ENCODE measurements around the gene ROBO2. TPM values are rescaled to one million over a fixed set of nuclear protein-coding genes. Genes with fewer than 3 reads are reported as not detected.

Gene ROBO2
- total RNA-seq, 1 donor from 2014 or later: 22.7 TPM

DNA sequence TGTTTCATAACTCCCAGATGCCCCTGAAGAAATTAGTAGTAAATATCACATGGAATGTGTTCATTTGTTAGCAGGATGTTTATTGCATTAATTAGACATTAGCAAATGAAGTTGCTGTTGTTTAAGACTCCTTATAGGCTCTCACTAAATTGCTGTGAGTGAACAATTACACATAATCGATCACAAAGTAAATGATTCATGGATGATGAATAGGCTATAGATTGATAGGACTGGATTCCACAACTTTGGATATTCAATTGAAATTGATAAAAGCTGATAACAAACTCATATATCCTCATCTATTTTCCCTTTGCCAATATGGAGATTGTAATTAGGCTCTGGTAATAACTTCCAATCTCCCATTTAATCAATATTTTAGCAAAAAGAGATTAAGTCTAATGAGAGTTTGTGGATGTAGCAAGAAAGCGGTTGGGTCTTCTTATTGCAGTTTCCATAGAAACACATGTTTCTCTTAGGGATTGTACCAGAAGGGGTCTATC, 555.5 kb downstream of the ROBO2 start:
- Mint-ChIP-seq H3K9me3 (no peaks in the 10 kb centered on the region), H3K4me3 (no peak overlapping the region), H3K4me1 (ENCODE audit: unreplicated experiment) (no peaks in the 10 kb centered on the region), H3K36me3 (no peaks in the 10 kb centered on the region), H3K27ac (no peak overlapping the region), H3K27me3 (no peaks in the 10 kb centered on the region)
- TF ChIP-seq, protein P1, sequence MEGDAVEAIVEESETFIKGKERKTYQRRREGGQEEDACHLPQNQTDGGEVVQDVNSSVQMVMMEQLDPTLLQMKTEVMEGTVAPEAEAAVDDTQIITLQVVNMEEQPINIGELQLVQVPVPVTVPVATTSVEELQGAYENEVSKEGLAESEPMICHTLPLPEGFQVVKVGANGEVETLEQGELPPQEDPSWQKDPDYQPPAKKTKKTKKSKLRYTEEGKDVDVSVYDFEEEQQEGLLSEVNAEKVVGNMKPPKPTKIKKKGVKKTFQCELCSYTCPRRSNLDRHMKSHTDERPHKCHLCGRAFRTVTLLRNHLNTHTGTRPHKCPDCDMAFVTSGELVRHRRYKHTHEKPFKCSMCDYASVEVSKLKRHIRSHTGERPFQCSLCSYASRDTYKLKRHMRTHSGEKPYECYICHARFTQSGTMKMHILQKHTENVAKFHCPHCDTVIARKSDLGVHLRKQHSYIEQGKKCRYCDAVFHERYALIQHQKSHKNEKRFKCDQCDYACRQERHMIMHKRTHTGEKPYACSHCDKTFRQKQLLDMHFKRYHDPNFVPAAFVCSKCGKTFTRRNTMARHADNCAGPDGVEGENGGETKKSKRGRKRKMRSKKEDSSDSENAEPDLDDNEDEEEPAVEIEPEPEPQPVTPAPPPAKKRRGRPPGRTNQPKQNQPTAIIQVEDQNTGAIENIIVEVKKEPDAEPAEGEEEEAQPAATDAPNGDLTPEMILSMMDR (conservative IDR thresholded peaks at IDR 0.05): no peak
- DNase-seq (ENCODE audit: extremely low spot score, unreplicated experiment): no peak

DNA sequence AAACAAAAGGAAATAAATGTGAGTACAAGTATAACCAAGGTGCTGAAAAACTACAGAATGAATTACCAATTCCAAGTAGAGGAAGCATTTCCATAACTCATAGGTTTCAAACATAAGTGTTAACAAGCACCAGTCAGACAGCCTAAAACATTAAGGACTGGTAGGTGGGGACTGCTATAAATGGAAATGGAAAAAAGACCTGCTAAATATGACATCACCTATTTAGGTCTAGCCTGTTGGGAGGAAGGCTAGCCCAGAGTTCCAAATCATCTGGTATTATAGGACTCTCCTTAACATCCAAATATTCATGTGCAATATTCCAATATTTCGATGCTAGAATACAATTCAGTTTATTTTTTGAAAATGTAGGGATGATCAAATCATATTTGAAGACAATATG, 560.0 kb downstream of the ROBO2 start:
- DNase-seq (ENCODE audit: extremely low spot score, unreplicated experiment): no peak
- H3K9me3 Mint-ChIP-seq: peaks cover 4% of the 10 kb centered on the region
- peaks cover 3% of the 10 kb centered on the region for H3K36me3 Mint-ChIP-seq
- no peaks in the 10 kb centered on the region for H3K27me3 Mint-ChIP-seq
- no peak overlapping the region for H3K27ac Mint-ChIP-seq
- no peaks in the 10 kb centered on the region for H3K4me1 Mint-ChIP-seq (ENCODE audit: unreplicated experiment)
- TF ChIP-seq, protein P1 (conservative IDR thresholded peaks at IDR 0.05): no peak
- no peak overlapping the region for H3K4me3 Mint-ChIP-seq

DNA sequence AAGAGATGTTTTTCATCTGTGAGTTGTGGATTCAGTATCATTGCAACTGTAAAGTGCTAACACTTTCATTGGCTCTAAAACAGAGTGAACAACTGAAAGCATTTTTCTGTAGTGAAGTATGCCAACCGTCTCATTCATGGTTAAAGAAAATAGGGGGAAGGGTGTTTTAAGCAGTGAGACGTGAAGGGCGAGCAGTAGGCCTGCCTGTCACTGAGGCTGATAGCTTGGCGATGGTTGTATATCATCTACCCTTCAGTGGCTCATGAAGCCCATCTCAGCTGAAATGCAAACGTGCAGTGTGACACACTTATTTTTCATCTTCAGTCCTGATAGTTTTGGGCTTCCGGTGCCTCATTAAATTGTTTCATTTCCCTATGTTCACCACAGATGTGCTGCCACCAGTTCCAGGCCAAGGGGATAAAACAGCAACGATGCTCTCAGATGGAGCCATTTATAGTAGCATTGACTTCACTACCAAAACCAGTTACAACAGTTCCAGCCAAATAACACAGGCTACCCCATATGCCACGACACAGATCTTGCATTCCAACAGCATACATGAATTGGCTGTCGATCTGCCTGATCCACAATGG, 562.0 kb downstream of the ROBO2 start:
- peaks cover 4% of the 10 kb centered on the region for H3K9me3 Mint-ChIP-seq
- H3K36me3 Mint-ChIP-seq: peaks cover 3% of the 10 kb centered on the region
- no peak overlapping the region for H3K27ac Mint-ChIP-seq
- H3K4me3 Mint-ChIP-seq: no peak overlapping the region
- no peak for DNase-seq (ENCODE audit: extremely low spot score, unreplicated experiment)
- TF ChIP-seq, protein P1 (conservative IDR thresholded peaks at IDR 0.05): no peak
- no peaks in the 10 kb centered on the region for H3K27me3 Mint-ChIP-seq
- no peaks in the 10 kb centered on the region for H3K4me1 Mint-ChIP-seq (ENCODE audit: unreplicated experiment)

- H3K27ac Mint-ChIP-seq: no peak overlapping the region
These were observed 562.8 kb downstream of the ROBO2 start for GRCh38 chr3:77602722-77603121.

DNA sequence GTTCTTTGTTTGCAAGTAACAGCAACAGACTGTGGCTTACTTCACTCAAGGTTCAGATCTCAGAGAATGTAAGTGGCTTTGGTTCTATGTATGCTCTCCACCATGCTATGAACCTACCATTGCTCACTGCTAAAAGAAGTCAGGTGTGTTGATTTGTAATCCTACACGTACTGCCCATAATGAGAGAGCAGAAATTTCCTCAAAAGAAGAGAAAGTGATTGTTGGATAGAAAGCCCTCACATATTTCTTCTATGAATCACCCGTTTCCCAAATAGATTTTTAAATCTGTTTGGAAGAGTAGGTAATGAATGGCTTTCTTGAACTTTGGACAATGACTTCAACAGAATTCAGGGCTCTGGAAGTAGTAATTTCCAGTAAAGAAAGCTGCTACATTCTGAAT, 565.4 kb downstream of the ROBO2 start:
- Mint-ChIP-seq H3K27me3 (no peaks in the 10 kb centered on the region), H3K36me3 (peaks cover 3% of the 10 kb centered on the region), H3K4me1 (ENCODE audit: unreplicated experiment) (no peaks in the 10 kb centered on the region), H3K27ac (no peak overlapping the region), H3K9me3 (peaks cover 4% of the 10 kb centered on the region), H3K4me3 (no peak overlapping the region)
- TF ChIP-seq, protein P1 (conservative IDR thresholded peaks at IDR 0.05): no peak
- no peak for DNase-seq (ENCODE audit: extremely low spot score, unreplicated experiment)

More at GRCh38 chr3:77602722-77603121, 562.8 kb downstream of the ROBO2 start:
- DNase-seq (ENCODE audit: extremely low spot score, unreplicated experiment): no peak
- Mint-ChIP-seq H3K36me3 (peaks cover 3% of the 10 kb centered on the region), H3K27me3 (no peaks in the 10 kb centered on the region), H3K4me3 (no peak overlapping the region), H3K4me1 (ENCODE audit: unreplicated experiment) (no peaks in the 10 kb centered on the region), H3K9me3 (peaks cover 4% of the 10 kb centered on the region)
- TF ChIP-seq, protein P1 (conservative IDR thresholded peaks at IDR 0.05): no peak

Data from type B pancreatic cell (in vitro differentiated cells).